ENCODE results near the gene CENPI. TPM values are rescaled to one million over a fixed set of nuclear protein-coding genes. Genes with fewer than 3 reads are reported as not detected.
A peak's percentile ranks its signal among the peaks of the same experiment; 100 is the strongest.
"Not testable (repeated sequence)": the region's sequence is repeated elsewhere in the genome, so short reads cannot be mapped to it uniquely, and the experiment has no call there.

Gene CENPI
- under 1 TPM in 1 of 2 donors, not detected in 1; 0.26 TPM for total RNA-seq

- DNase-seq (peak; percentile 94 to 95 (median 94)), ATAC-seq (peak; percentile 100)
- no peaks in the 10 kb centered on the region for H3K9me3 ChIP-seq
- H3K27me3 ChIP-seq = no peaks in the 10 kb centered on the region
- H3K4me3 ChIP-seq = no peak within 1 kb of the TSS
- TF ChIP-seq POLR2A (IDR thresholded peaks at IDR 0.05) (peak in 2 of 3 donors; percentile 38 to 58), CTCF (IDR thresholded peaks at IDR 0.05) (no peak)
- intact Hi-C loops (cut with DNase I) = no loop called here
- no peaks in the 10 kb centered on the region for H3K4me1 ChIP-seq
- no peaks in the 10 kb centered on the region for H3K36me3 ChIP-seq (replicated peaks in 1 of 2; ENCODE audit: insufficient read depth in 1 of 2, low read depth in 2 of 2)
- 0 to 7% methylated on average over 3 to 29 of the region's 48 CpGs for WGBS, 2 donors
- peak within 1 kb of the TSS; percentile 12 to 86 (median 70) for H3K27ac ChIP-seq
These were observed at the start of gene CENPI for GRCh38 chrX:101097546-101098453. CENPI (plus strand) TSS chrX:101098204; CDS start chrX:101101071, 2,867 bp downstream.

DNA sequence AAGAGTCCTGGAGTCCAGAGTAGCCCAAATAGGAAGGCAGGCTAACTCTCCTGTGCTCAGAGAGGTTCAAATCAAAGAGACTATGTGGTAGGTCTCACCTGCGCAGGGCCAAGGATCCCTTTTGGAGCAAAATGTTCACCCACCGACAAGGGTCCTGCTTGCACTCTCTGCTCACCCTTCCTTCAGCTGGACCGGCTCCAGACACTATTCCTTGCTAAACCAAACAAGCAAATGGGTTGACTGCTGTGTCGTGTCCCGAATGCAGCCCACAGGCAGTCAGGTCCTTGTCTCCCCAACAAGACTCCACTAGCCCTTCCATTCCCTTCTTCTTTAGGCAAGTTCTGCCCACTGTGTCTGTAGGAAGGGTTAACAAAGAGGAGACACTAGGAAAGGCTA, 46.9 kb upstream of the CENPI start:
- TF ChIP-seq CTCF (IDR thresholded peaks at IDR 0.05) = no peak
- TF ChIP-seq POLR2A (IDR thresholded peaks at IDR 0.05) = no peak
- H3K27ac ChIP-seq = peak overlapping the region; percentile 78 to 94 (median 88)
- no peaks in the 10 kb centered on the region for H3K36me3 ChIP-seq (replicated peaks in 1 of 2; ENCODE audit: insufficient read depth in 1 of 2, low read depth in 2 of 2)
- intact Hi-C loops (cut with DNase I) = no loop called here
- no peak for ATAC-seq
- WGBS, 2 donors = 4 to 5% methylated on average over 3 to 5 of the region's 5 CpGs
- peak overlapping the region; percentile 17 to 31 for H3K4me3 ChIP-seq
- no peaks in the 10 kb centered on the region for H3K27me3 ChIP-seq
- no peaks in the 10 kb centered on the region for H3K4me1 ChIP-seq
- no peaks in the 10 kb centered on the region for H3K9me3 ChIP-seq
- no peak for DNase-seq

- no peaks in the 10 kb centered on the region for H3K36me3 ChIP-seq (replicated peaks in 1 of 2; ENCODE audit: insufficient read depth in 1 of 2, low read depth in 2 of 2)
- H3K27me3 ChIP-seq = no peaks in the 10 kb centered on the region
- DNase-seq = peak; percentile 74 to 81 (median 76)
- peak within 1 kb of the TSS; percentile 17 to 31 for H3K4me3 ChIP-seq
- H3K9me3 ChIP-seq = no peaks in the 10 kb centered on the region
- intact Hi-C loops (cut with DNase I) = no loop called here
- WGBS, 2 donors = 0% methylated on average over 6 to 43 of the region's 43 CpGs
- no peak for TF ChIP-seq CTCF (IDR thresholded peaks at IDR 0.05)
- TF ChIP-seq POLR2A (IDR thresholded peaks at IDR 0.05) = peak in 2 of 3 donors; percentile 52 to 55
- peak; percentile 94 for ATAC-seq
- H3K4me1 ChIP-seq = no peaks in the 10 kb centered on the region
- H3K27ac ChIP-seq = peak within 1 kb of the TSS; percentile 78 to 94 (median 88)
These were observed 46.3 kb upstream of the CENPI start, which contains the start of gene TRMT2B for GRCh38 chrX:101051549-101052302. TRMT2B (minus strand) TSS chrX:101052111; CDS start chrX:101042289, 9,822 bp downstream.

- H3K36me3 ChIP-seq (replicated peaks in 1 of 2; ENCODE audit: insufficient read depth in 1 of 2, low read depth in 2 of 2); H3K4me1 ChIP-seq; H3K27me3 ChIP-seq; intact Hi-C loops (cut with DNase I); DNase-seq; ATAC-seq; H3K4me3 ChIP-seq; H3K27ac ChIP-seq; H3K9me3 ChIP-seq: not testable (repeated sequence)
- WGBS, 2 donors = 60 to 76% methylated on average over 3 to 4 of the region's 4 CpGs
These were observed 41.5 kb upstream of the CENPI start for GRCh38 chrX:101056551-101056950.

Measured in body of pancreas (tissue), 4 donors.